KMS-11 (cell line): ENCODE data around the gene PARVA.
"Not testable (repeated sequence)": the region's sequence is repeated elsewhere in the genome, so short reads cannot be mapped to it uniquely, and the experiment has no call there.

ENCODE experiments used
- H2AFZ ChIP-seq: fragments of 200-600 bp; sonication (generic); 2 replicates; pipeline ENCODE4 v1.6.1; 2016; ENCODE audit warnings: antibody characterized with exemption, mixed run types, low read depth
- H3K27ac ChIP-seq: fragments of 200-600 bp; sonication (generic); 2 replicates; pipeline ENCODE4 v1.6.1; 2016; ENCODE audit warnings: mild to moderate bottlenecking, mixed run types
- H3K27me3 ChIP-seq: fragments of 200-600 bp; sonication (generic); 2 replicates; pipeline ENCODE4 v1.6.1; 2017; ENCODE audit warnings: mild to moderate bottlenecking, low read depth, mixed run types, moderate library complexity; ENCODE audit not compliant: insufficient read depth
- H3K36me3 ChIP-seq: fragments of 200-600 bp; sonication (generic); 2 replicates; pipeline ENCODE4 v1.6.1; 2017; ENCODE audit warnings: mild to moderate bottlenecking, mixed run types; ENCODE audit not compliant: insufficient read depth
- H3K4me1 ChIP-seq: fragments of 200-600 bp; sonication (generic); 2 replicates; pipeline ENCODE4 v1.6.1; 2016; ENCODE audit warnings: mild to moderate bottlenecking, low read depth, mixed run types; ENCODE audit not compliant: poor library complexity, severe bottlenecking
- H3K4me2 ChIP-seq: fragments of 200-600 bp; sonication (generic); 2 replicates; pipeline ENCODE4 v1.7.0; 2016; ENCODE audit warnings: mild to moderate bottlenecking, mixed run types
- H3K4me3 ChIP-seq: fragments of 200-600 bp; sonication (generic); IDR thresholded peaks from 2 replicates; pipeline ENCODE4 v1.6.1; 2017; ENCODE audit warnings: low read depth, low read length, mixed read lengths; ENCODE audit not compliant: insufficient read depth
- H3K79me2 ChIP-seq: fragments of 200-600 bp; sonication (generic); 2 replicates; pipeline ENCODE4 v1.6.1; 2016; ENCODE audit warnings: low read depth, mixed run types; ENCODE audit not compliant: insufficient read depth
- H3K9ac ChIP-seq: fragments of 200-600 bp; sonication (generic); 2 replicates; pipeline ENCODE4 v1.6.1; 2016; ENCODE audit warnings: mild to moderate bottlenecking, mixed run types
- H4K20me1 ChIP-seq: fragments of 200-600 bp; sonication (generic); 2 replicates; pipeline ENCODE4 v1.6.1; 2016; ENCODE audit warnings: mild to moderate bottlenecking, mixed run types; ENCODE audit not compliant: insufficient read depth
- TF ChIP-seq, protein P1 (sequence below): fragments of 200-600 bp; sonication (generic); conservative IDR thresholded peaks from 2 replicates; pipeline ENCODE4 v1.6.1; 2017; ENCODE audit warnings: low read depth, mild to moderate bottlenecking, antibody characterized with exemption, low read length, moderate library complexity, mixed read lengths

The PARVA gene

DNA sequence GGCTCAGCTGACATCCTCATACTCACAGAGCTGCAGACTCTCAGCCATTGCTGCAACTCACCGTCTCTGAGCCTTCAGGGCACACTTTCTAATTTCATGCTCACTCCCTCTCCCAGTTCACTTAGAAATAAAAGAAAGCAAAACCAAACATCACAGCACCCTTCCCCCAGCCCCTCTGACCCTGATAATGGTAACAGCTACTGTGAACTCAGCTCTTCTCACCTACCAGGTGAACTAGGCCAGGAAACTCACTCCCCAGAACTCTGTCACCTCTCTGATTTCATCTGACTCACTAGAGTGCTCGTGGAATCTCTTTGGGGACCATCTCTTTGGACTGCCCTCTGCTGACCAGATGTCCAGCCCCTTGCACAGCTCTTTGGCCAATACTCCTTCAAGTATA is 14.5 kb upstream of the PARVA start:
- TF ChIP-seq, protein P1, sequence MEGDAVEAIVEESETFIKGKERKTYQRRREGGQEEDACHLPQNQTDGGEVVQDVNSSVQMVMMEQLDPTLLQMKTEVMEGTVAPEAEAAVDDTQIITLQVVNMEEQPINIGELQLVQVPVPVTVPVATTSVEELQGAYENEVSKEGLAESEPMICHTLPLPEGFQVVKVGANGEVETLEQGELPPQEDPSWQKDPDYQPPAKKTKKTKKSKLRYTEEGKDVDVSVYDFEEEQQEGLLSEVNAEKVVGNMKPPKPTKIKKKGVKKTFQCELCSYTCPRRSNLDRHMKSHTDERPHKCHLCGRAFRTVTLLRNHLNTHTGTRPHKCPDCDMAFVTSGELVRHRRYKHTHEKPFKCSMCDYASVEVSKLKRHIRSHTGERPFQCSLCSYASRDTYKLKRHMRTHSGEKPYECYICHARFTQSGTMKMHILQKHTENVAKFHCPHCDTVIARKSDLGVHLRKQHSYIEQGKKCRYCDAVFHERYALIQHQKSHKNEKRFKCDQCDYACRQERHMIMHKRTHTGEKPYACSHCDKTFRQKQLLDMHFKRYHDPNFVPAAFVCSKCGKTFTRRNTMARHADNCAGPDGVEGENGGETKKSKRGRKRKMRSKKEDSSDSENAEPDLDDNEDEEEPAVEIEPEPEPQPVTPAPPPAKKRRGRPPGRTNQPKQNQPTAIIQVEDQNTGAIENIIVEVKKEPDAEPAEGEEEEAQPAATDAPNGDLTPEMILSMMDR, result no peak

DNA sequence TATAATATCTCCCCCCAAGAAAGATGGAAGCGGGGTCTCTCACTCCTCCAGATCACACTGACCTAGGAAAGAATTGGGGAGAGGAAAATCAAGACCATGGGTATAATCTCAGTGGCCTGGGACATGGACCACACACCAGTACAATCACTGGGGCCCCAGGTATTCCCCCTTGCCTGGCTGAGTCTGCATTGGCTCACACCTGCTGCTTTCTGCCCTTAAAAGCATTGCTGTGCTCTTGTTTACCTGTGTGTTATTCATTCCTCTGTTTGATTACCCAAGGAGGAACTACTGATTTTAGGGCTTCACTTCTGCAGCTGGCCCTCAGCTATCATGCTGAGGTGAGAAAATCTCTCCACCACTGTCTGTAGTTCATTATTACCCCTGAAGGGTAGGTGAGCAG is 14.0 kb upstream of the PARVA start:
- no peaks in the 10 kb centered on the region for H3K4me1 ChIP-seq
- no peaks in the 10 kb centered on the region for H4K20me1 ChIP-seq
- H3K27ac ChIP-seq, result no peak overlapping the region
- no peaks in the 10 kb centered on the region for H3K27me3 ChIP-seq
- H3K36me3 ChIP-seq, result no peaks in the 10 kb centered on the region
- H3K4me3 ChIP-seq, result no peak overlapping the region
- H3K4me2 ChIP-seq, result no peak overlapping the region
- H2AFZ ChIP-seq, result no peak overlapping the region
- no peak overlapping the region for H3K9ac ChIP-seq
- no peaks in the 10 kb centered on the region for H3K79me2 ChIP-seq
- TF ChIP-seq, protein P1, result no peak

More for the DNA sequence above, 14.5 kb upstream of the PARVA start:
- Histone ChIP-seq H3K4me3 (no peak overlapping the region), H3K36me3 (no peaks in the 10 kb centered on the region), H3K4me1 (no peaks in the 10 kb centered on the region), H3K27me3 (no peaks in the 10 kb centered on the region), H3K9ac (no peak overlapping the region), H3K79me2 (no peaks in the 10 kb centered on the region), H2AFZ (no peak overlapping the region), H3K4me2 (no peak overlapping the region), H3K27ac (no peak overlapping the region), H4K20me1 (no peaks in the 10 kb centered on the region)

DNA sequence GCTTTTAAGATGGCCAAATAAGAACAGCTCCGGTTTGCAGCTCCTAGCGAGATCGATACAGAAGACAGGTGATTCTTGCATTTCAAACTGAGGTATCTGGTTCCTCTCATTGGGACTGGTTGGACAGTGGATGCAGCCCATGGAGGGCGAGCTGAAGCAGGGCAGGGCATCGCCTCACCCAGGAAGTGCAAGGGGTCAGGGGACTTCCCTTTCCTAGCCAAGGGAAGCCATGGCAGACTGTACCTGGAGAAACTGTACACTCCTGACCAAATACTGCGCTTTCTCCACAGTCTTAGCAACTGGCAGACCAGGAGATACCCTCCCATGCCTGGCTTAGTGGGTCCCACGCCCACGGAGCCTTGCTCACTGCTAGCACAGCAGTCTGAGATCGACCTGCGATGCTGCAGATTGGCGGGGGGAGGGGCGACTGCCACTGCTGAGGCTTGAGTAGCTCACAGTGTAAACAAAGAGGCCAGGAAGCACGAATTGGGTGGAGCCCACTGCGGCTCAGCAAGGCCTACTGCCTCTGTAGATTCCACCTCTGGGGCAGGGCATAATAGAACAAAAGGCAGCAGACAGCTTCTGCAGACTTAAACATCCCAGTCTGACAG is 11.3 kb upstream of the PARVA start:
- not testable (repeated sequence) for H2AFZ ChIP-seq, H3K4me2 ChIP-seq, H3K27me3 ChIP-seq, H3K36me3 ChIP-seq, H4K20me1 ChIP-seq, H3K4me3 ChIP-seq, H3K79me2 ChIP-seq, H3K9ac ChIP-seq, H3K27ac ChIP-seq, H3K4me1 ChIP-seq

DNA sequence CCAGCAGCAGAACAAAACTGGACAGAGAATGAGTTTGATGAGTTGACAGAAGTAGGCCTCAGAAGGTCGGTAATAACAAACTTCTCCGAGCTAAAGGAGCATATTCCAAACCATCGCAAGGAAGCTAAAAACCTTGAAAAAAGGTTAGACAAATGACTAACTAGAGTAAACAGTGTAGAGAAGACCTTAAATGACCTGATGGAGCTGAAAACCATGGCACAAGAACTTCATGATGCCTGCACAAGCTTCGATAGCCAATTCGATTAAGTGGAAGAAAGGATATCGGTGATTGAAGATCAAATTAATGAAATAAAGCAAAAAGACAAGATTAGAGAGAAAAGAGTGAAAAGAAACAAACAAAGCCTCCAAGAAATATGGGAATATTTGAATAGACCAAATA is 10.3 kb upstream of the PARVA start:
- not testable (repeated sequence) for H3K79me2 ChIP-seq, H4K20me1 ChIP-seq, H3K27me3 ChIP-seq, H3K27ac ChIP-seq, H3K9ac ChIP-seq, H3K4me1 ChIP-seq, H3K36me3 ChIP-seq, H3K4me3 ChIP-seq, H2AFZ ChIP-seq, H3K4me2 ChIP-seq

DNA sequence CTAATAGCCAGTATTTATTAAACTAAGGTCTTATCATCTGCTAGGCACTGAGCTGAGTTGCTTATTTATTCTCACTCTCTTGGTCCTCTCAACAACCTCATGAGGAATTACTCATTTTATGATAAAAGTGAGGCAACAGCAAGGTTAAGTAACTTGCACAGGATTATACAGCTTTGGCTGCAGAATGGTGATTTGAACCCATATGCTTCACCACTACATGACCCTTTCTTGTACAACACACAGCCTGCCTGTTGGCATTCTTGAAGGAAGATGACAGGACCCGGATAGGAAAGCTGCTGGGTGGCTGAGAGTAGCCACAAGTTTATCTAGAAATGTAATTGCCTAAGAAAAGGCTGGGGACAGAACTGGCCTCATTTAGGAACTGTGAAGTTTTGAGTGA is 5.3 kb upstream of the PARVA start:
- Histone ChIP-seq H3K79me2 (no peaks in the 10 kb centered on the region), H3K36me3 (no peaks in the 10 kb centered on the region), H4K20me1 (no peaks in the 10 kb centered on the region), H3K27ac (no peak overlapping the region), H3K9ac (no peak overlapping the region), H3K4me2 (no peak overlapping the region), H3K27me3 (no peaks in the 10 kb centered on the region), H3K4me1 (no peaks in the 10 kb centered on the region), H2AFZ (no peak overlapping the region), H3K4me3 (no peak overlapping the region)
- TF ChIP-seq, protein P1, result no peak
